Suprapubic skin (tissue), 3 donors: ENCODE measurements around the gene MARK1.

Experiments used
- EP300 ChIP-seq: sonication (generic); formaldehyde crosslinking; IDR thresholded peaks from one replicate; pipeline ENCODE4 v1.6.1; 2017; ENCODE audit warnings: antibody characterized with exemption
- POLR2A ChIP-seq, 2 donors: fragments of 450-650 bp; IDR thresholded peaks; one replicate each; pipeline ENCODE4 v1.6.1; 2017; ENCODE audit warnings: antibody characterized with exemption in 2 of 2, mild to moderate bottlenecking in 2 of 2, moderate library complexity in 2 of 2
- TF ChIP-seq, protein P1 (sequence below), 2 donors: fragments of 200-600 bp in 1 of 2; fragments of 450-650 bp in 1 of 2; sonication (generic) in 1 of 2; IDR thresholded peaks; one replicate each; pipeline ENCODE4 v1.5.1; 2016 to 2019; ENCODE audit warnings: antibody characterized with exemption in 2 of 2, mild to moderate bottlenecking in 1 of 2, moderate library complexity in 1 of 2

DNA sequence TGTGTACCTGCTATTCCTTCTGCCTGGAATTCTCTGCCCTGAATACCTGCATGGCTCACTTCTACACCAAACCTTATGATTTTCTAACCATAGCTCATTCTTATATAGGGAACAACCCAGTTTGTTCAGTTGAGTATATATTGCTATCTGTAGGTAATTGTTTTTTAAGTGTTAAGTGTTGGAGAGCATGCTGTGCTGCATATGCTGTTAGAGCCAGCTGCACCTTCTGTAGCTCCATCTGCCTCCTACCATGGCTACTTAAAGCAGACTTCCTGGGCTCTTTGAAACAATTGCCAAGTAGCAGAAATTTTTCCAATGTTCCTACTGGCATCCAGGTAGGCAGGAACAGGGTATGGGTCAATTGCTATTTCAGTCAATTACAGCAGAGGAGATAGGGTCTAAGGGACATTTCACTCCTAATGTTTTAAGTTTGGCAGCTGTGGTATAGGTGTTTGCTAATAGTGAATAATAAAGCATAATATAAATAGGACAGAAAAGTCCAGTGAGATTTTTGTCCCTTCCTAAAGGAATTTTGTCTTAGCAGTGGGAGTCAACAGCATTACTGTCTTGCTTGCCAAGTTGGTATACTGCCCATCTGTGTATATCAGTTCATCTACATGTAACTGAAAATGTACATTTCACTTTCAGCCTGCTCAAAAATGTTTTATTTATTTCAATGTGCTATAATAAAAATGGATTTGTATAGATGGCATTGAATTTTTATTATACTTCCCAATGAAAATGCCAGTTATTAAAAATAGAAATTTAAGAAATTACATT is 128.2 kb downstream of the MARK1 start:
- TF ChIP-seq, protein P1, sequence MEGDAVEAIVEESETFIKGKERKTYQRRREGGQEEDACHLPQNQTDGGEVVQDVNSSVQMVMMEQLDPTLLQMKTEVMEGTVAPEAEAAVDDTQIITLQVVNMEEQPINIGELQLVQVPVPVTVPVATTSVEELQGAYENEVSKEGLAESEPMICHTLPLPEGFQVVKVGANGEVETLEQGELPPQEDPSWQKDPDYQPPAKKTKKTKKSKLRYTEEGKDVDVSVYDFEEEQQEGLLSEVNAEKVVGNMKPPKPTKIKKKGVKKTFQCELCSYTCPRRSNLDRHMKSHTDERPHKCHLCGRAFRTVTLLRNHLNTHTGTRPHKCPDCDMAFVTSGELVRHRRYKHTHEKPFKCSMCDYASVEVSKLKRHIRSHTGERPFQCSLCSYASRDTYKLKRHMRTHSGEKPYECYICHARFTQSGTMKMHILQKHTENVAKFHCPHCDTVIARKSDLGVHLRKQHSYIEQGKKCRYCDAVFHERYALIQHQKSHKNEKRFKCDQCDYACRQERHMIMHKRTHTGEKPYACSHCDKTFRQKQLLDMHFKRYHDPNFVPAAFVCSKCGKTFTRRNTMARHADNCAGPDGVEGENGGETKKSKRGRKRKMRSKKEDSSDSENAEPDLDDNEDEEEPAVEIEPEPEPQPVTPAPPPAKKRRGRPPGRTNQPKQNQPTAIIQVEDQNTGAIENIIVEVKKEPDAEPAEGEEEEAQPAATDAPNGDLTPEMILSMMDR (IDR thresholded peaks at IDR 0.05) = no peak
- TF ChIP-seq EP300 = no peak
- no peak for TF ChIP-seq POLR2A (IDR thresholded peaks at IDR 0.05)
